ENCODE results near the gene CACUL1.

GRCh38 chr10:118666350-118666749 lies 88.4 kb downstream of the CACUL1 start:
- TF ChIP-seq POLR2AphosphoS5 (IDR thresholded peaks at IDR 0.05; ENCODE audit: low read depth, low read length) = no peak
- TF ChIP-seq POLR2A (IDR thresholded peaks at IDR 0.05; ENCODE audit: low read depth, low read length) = no peak

Data from GM12892 (cell line).